ENCODE measurements around the gene CRNKL1.

Gene CRNKL1

GRCh38 chr20:19996222-19996621 is 56.0 kb downstream of the CRNKL1 start:
- in situ Hi-C loops (cut with HindIII; ENCODE audit: low sequenced_read_pairs), result no loop called here
- no peak for DNase-seq (ENCODE audit: low read depth)

GRCh38 chr20:19995220-19995863 is 56.9 kb downstream of the CRNKL1 start:
- in situ Hi-C loops (cut with HindIII; ENCODE audit: low sequenced_read_pairs), result no loop called here
- no peak for DNase-seq (ENCODE audit: low read depth)
- H3K4me3 ChIP-seq (ENCODE audit: low read depth, low read length), result no peak overlapping the region
- peak; percentile 64 for TF ChIP-seq CTCF (IDR thresholded peaks at IDR 0.05; ENCODE audit: low read depth, low read length, missing control alignments)

More at GRCh38 chr20:19996222-19996621, 56.0 kb downstream of the CRNKL1 start:
- TF ChIP-seq CTCF (IDR thresholded peaks at IDR 0.05; ENCODE audit: low read depth, low read length, missing control alignments), result no peak
- no peak overlapping the region for H3K4me3 ChIP-seq (ENCODE audit: low read depth, low read length)

GRCh38 chr20:19993958-19994669 is 58.2 kb downstream of the CRNKL1 start:
- no peak for TF ChIP-seq CTCF (IDR thresholded peaks at IDR 0.05; ENCODE audit: low read depth, low read length, missing control alignments)
- in situ Hi-C loops (cut with HindIII; ENCODE audit: low sequenced_read_pairs), result no loop called here
- H3K4me3 ChIP-seq (ENCODE audit: low read depth, low read length), result no peak overlapping the region
- no peak for DNase-seq (ENCODE audit: low read depth)

GRCh38 chr20:19992996-19993908 is 59.0 kb downstream of the CRNKL1 start:
- in situ Hi-C loops (cut with HindIII; ENCODE audit: low sequenced_read_pairs), result no loop called here
- H3K4me3 ChIP-seq (ENCODE audit: low read depth, low read length), result peak overlapping the region; percentile 4
- DNase-seq (ENCODE audit: low read depth), result peak; percentile 73
- TF ChIP-seq CTCF (IDR thresholded peaks at IDR 0.05; ENCODE audit: low read depth, low read length, missing control alignments), result no peak

- TF ChIP-seq CTCF (IDR thresholded peaks at IDR 0.05; ENCODE audit: low read depth, low read length, missing control alignments), result no peak
- no peak overlapping the region for H3K4me3 ChIP-seq (ENCODE audit: low read depth, low read length)
- no peak for DNase-seq (ENCODE audit: low read depth)
- in situ Hi-C loops (cut with HindIII; ENCODE audit: low sequenced_read_pairs), result no loop called here
Observed at GRCh38 chr20:19991854-19992253, 60.4 kb downstream of the CRNKL1 start.

- in situ Hi-C loops (cut with HindIII; ENCODE audit: low sequenced_read_pairs), result no loop called here
- TF ChIP-seq CTCF (IDR thresholded peaks at IDR 0.05; ENCODE audit: low read depth, low read length, missing control alignments), result no peak
- DNase-seq (ENCODE audit: low read depth), result no peak
- H3K4me3 ChIP-seq (ENCODE audit: low read depth, low read length), result no peak overlapping the region
Observed at GRCh38 chr20:19991308-19991707, 61.0 kb downstream of the CRNKL1 start.
